ENCODE results near the gene ZMYM4. TPM values are rescaled to one million over a fixed set of nuclear protein-coding genes. Genes with fewer than 3 reads are reported as not detected.
A peak's percentile ranks its signal among the peaks of the same experiment; 100 is the strongest.

ZMYM4 gene
- total and polyA plus RNA-seq, 11 donors, result 8.0 to 44.3 (median 32.2) TPM

GRCh38 chr1:35452106-35452774 lies 183.7 kb downstream of the ZMYM4 start:
- H3K4me3 ChIP-seq, result no peak overlapping the region
- H3K27me3 ChIP-seq, result no peaks in the 10 kb centered on the region
- WGBS, 4 donors, result 4 to 19% (median 8%) methylated on average over 1 of the region's 1 CpG
- DNase-seq (peak in 4 of 5 donors; percentile 30 to 73 (median 66)), ATAC-seq (peak; percentile 67 to 79 (median 76))
- H3K27ac ChIP-seq, result peak overlapping the region in 10 of 12 donors; percentile 2 to 66 (median 38)
- intact Hi-C loops (cut with DNase I), result loop anchor here (2.0 to 10.0 kb wide), 12 partner anchors 90 to 323 kb away; partner anchors contain the start of genes C1orf216 (in 1 of the 10), KIAA0319L (in 1 of the 10) and NCDN (in 1 of the 10)
- H3K9me3 ChIP-seq, result no peaks in the 10 kb centered on the region
- peaks cover 0 to 84% (median 69%) of the 10 kb centered on the region in 9 donors for H3K36me3 ChIP-seq
- TF ChIP-seq CTCF (IDR thresholded peaks at IDR 0.05) (peak in 5 of 12 donors; percentile 11 to 34 (median 23)), POLR2A (IDR thresholded peaks at IDR 0.05) (no peak)
- peaks cover 2 to 83% (median 29%) of the 10 kb centered on the region in 12 donors for H3K4me1 ChIP-seq

- DNase-seq (no peak), ATAC-seq (no peak)
- H3K4me1 ChIP-seq, result peaks cover 2 to 75% (median 29%) of the 10 kb centered on the region in 12 donors
- no peaks in the 10 kb centered on the region for H3K27me3 ChIP-seq
- no peak for TF ChIP-seq POLR2A (IDR thresholded peaks at IDR 0.05)
- TF ChIP-seq CTCF (IDR thresholded peaks at IDR 0.05), result no peak
- H3K9me3 ChIP-seq, result no peaks in the 10 kb centered on the region
- intact Hi-C loops (cut with DNase I), result loop anchor here (2.0 to 10.0 kb wide), 12 partner anchors 89 to 322 kb away; partner anchors contain the start of genes C1orf216 (in 1 of the 10), KIAA0319L (in 1 of the 10) and NCDN (in 1 of the 10)
- no peak overlapping the region for H3K4me3 ChIP-seq
- H3K27ac ChIP-seq, result peak overlapping the region in 2 of 12 donors; percentile 59 to 63
- WGBS, 4 donors, result 88 to 95% (median 92%) methylated on average over 2 of the region's 2 CpGs
- H3K36me3 ChIP-seq, result peaks cover 0 to 83% (median 69%) of the 10 kb centered on the region in 9 donors
Observed at GRCh38 chr1:35453031-35453430, 184.5 kb downstream of the ZMYM4 start.

- Histone ChIP-seq H3K36me3 (peaks cover 0 to 83% (median 65%) of the 10 kb centered on the region in 9 donors), H3K4me3 (no peak overlapping the region), H3K27ac (peak overlapping the region in 2 of 12 donors; percentile 15 to 48), H3K27me3 (no peaks in the 10 kb centered on the region), H3K4me1 (peaks cover 2 to 63% (median 26%) of the 10 kb centered on the region in 12 donors), H3K9me3 (no peaks in the 10 kb centered on the region)
- TF ChIP-seq CTCF (IDR thresholded peaks at IDR 0.05) (no peak), POLR2A (IDR thresholded peaks at IDR 0.05) (no peak)
- DNase-seq (no peak), ATAC-seq (no peak)
- intact Hi-C loops (cut with DNase I), result loop anchor here (5.0 to 10.0 kb wide), 10 partner anchors 88 to 321 kb away; partner anchors contain the start of genes C1orf216 (in 1 of the 10), KIAA0319L (in 1 of the 10) and NCDN (in 1 of the 10)
- 93 to 94% (median 94%) methylated on average over 4 of the region's 4 CpGs for WGBS, 4 donors
Observed at GRCh38 chr1:35454176-35454575, 185.7 kb downstream of the ZMYM4 start.

GRCh38 chr1:35454616-35455015 lies 186.1 kb downstream of the ZMYM4 start:
- H3K4me1 ChIP-seq, result peaks cover 2 to 59% (median 26%) of the 10 kb centered on the region in 12 donors
- no peak for TF ChIP-seq POLR2A (IDR thresholded peaks at IDR 0.05)
- TF ChIP-seq CTCF (IDR thresholded peaks at IDR 0.05), result no peak
- 64 to 83% (median 76%) methylated on average over 1 of the region's 1 CpG for WGBS, 4 donors
- intact Hi-C loops (cut with DNase I), result loop anchor here (5.0 to 10.0 kb wide), 10 partner anchors 88 to 320 kb away; partner anchors contain the start of genes C1orf216 (in 1 of the 10), KIAA0319L (in 1 of the 10) and NCDN (in 1 of the 10)
- ATAC-seq, result peak in 2 of 4 donors; percentile 34 to 49
- H3K4me3 ChIP-seq, result no peak overlapping the region
- H3K27ac ChIP-seq, result peak overlapping the region in 3 of 12 donors; percentile 3 to 48 (median 15)
- no peaks in the 10 kb centered on the region for H3K9me3 ChIP-seq
- no peak for DNase-seq
- no peaks in the 10 kb centered on the region for H3K27me3 ChIP-seq
- peaks cover 0 to 83% (median 64%) of the 10 kb centered on the region in 9 donors for H3K36me3 ChIP-seq
